HCT116 (cell line): Measurements from ENCODE around the gene TM9SF4. TPM values are rescaled to one million over a fixed set of nuclear protein-coding genes. Genes with fewer than 3 reads are reported as not detected.

ENCODE experiments used
- ATAC-seq: fragments of 200-7000 bp; cut with Tn5 transposase; 2 replicates; pipeline ENCODE4 v1.9.1; 2020; ENCODE audit warnings: mild to moderate bottlenecking, moderate library complexity
- BruUV-seq: library from RNA; stranded (reverse); fragments of 400-500 nt; replicated peaks from 2 replicates; lab custom pipeline; 2021; lab: Mats Ljungman, UMichigan
- CTCF ChIA-PET: fragments of 300-600 bp; sonication (Branson Sonifier 250); formaldehyde crosslinking; loops from one replicate; lab custom pipeline; 2021; ENCODE audit warnings: antibody characterized with exemption; lab: Charles Lee
- POLR2A ChIA-PET: fragments of 300-600, 350-600 bp; sonication (Branson Sonifier 250); formaldehyde crosslinking; loops from one replicate; lab custom pipeline; 2021; ENCODE audit warnings: antibody characterized with exemption; lab: Charles Lee
- RAD21 ChIA-PET, 2 experiments: fragments of 300-600 bp; sonication (Branson Sonifier 250); formaldehyde crosslinking; loops; one replicate each; lab custom pipeline; 2023; ENCODE audit warnings: low total read pairs in 2 of 2; ENCODE audit not compliant: uncharacterized antibody in 2 of 2, unreplicated experiment in 2 of 2, low non-redundant PET in 1 of 2; lab: Charles Lee
- DNase-seq: peaks from one replicate; pipeline ENCODE4 v3.0.0-alpha.2; 2010; ENCODE audit warnings: low read depth, low spot score
- H2AFZ ChIP-seq: fragments of 200-600 bp; shearing (Covaris generic), sonication (generic); 2 replicates; pipeline ENCODE4 v1.6.1; 2017; ENCODE audit warnings: low read depth, mixed run types, mixed read lengths, antibody characterized with exemption, low read length; ENCODE audit not compliant: poor library complexity, severe bottlenecking
- H3K27ac ChIP-seq: 2 replicates; pipeline ENCODE4 v1.5.1; 2012; ENCODE audit warnings: low read depth, low read length
- H3K27me3 ChIP-seq: fragments of 200-600 bp; sonication (generic); 2 replicates; pipeline ENCODE4 v1.6.1; 2016; ENCODE audit warnings: mixed run types, low read length, mixed read lengths; ENCODE audit not compliant: insufficient read depth
- H3K36me3 ChIP-seq, 2 experiments: fragments of 200-500 bp in 1 of 2; fragments of 200-600 bp in 1 of 2; sonication (Bioruptor generic) in 1 of 2; sonication (generic) in 1 of 2; 2 replicates each; pipeline versions ENCODE4 v1.5.1 to v1.6.1; 2014 to 2016; ENCODE audit warnings: low read length in 2 of 2, inconsistent platforms in 1 of 2, mixed read lengths in 1 of 2, mixed run types in 1 of 2; ENCODE audit not compliant: insufficient read depth in 2 of 2, control insufficient read depth in 1 of 2
- H3K4me1 ChIP-seq, 2 experiments: fragments of 200-600 bp in 1 of 2; sonication (generic) in 1 of 2; 2 replicates each; pipeline versions ENCODE4 v1.5.1 to v1.6.1; 2012 to 2017; ENCODE audit warnings: low read length in 2 of 2, inconsistent platforms in 1 of 2, mild to moderate bottlenecking in 1 of 2, mixed read lengths in 1 of 2, mixed run types in 1 of 2, moderate library complexity in 1 of 2; ENCODE audit not compliant: insufficient read depth in 2 of 2, control insufficient read depth in 1 of 2
- H3K4me2 ChIP-seq: fragments of 200-600 bp; sonication (generic); 2 replicates; pipeline ENCODE4 v1.6.1; 2017; ENCODE audit warnings: mixed run types, low read length, mixed read lengths
- H3K4me3 ChIP-seq, 2 experiments: fragments of 200-600 bp in 1 of 2; sonication (generic) in 1 of 2; replicated peaks in 1 of 2; 2 replicates each; pipeline ENCODE4 v1.5.1; 2011 to 2016; ENCODE audit warnings: low read length in 2 of 2, control low read depth in 1 of 2, low read depth in 1 of 2, mild to moderate bottlenecking in 1 of 2, mixed read lengths in 1 of 2, mixed run types in 1 of 2
- H3K79me2 ChIP-seq: fragments of 200-600 bp; sonication (generic); 2 replicates; pipeline ENCODE4 v1.6.1; 2017; ENCODE audit warnings: mild to moderate bottlenecking, mixed run types, low read length, moderate library complexity, mixed read lengths; ENCODE audit not compliant: insufficient read depth
- H3K9ac ChIP-seq: fragments of 200-600 bp; sonication (generic); 2 replicates; pipeline ENCODE4 v1.6.1; 2016; ENCODE audit warnings: low read length, mixed read lengths
- H3K9me2 ChIP-seq: fragments of 200-600 bp; sonication (generic), shearing (Covaris generic); 2 replicates; pipeline ENCODE4 v1.6.1; 2017; ENCODE audit warnings: mixed run types, mild to moderate bottlenecking, moderate library complexity; ENCODE audit not compliant: insufficient read depth
- H3K9me3 ChIP-seq, 2 experiments: fragments of 200-500 bp in 1 of 2; fragments of 200-600 bp in 1 of 2; sonication (Bioruptor generic) in 1 of 2; sonication (generic) in 1 of 2; 2 replicates each; pipeline ENCODE4 v1.6.1; 2014 to 2017; ENCODE audit warnings: low read length in 2 of 2, mixed read lengths in 2 of 2, inconsistent platforms in 1 of 2, low read depth in 1 of 2, mild to moderate bottlenecking in 1 of 2, mixed run types in 1 of 2, moderate library complexity in 1 of 2; ENCODE audit not compliant: control insufficient read depth in 1 of 2, insufficient read depth in 1 of 2
- H4K20me1 ChIP-seq: fragments of 200-600 bp; sonication (generic), shearing (Covaris generic); 2 replicates; pipeline ENCODE4 v1.6.1; 2017; ENCODE audit warnings: mixed run types, mild to moderate bottlenecking, moderate library complexity; ENCODE audit not compliant: insufficient read depth
- ATF3 ChIP-seq: IDR thresholded peaks from 2 replicates; pipeline ENCODE4 v1.6.1; 2012
- CBX3 ChIP-seq: IDR thresholded peaks from 2 replicates; pipeline ENCODE4 v1.6.1; 2012; ENCODE audit warnings: low read depth
- CEBPB ChIP-seq: IDR thresholded peaks from 2 replicates; pipeline ENCODE4 v1.6.1; 2012; ENCODE audit warnings: low read depth
- CTCF ChIP-seq, 3 experiments: fragments of 200-600 bp in 1 of 3; sonication (generic) in 1 of 3; IDR thresholded peaks in 2 of 3; conservative IDR thresholded peaks in 1 of 3; 2 replicates each; pipeline ENCODE4 v1.5.1; 2012 to 2017; ENCODE audit warnings: low read depth in 2 of 3, low read length in 2 of 3, antibody characterized with exemption in 1 of 3, borderline replicate concordance in 1 of 3, control low read depth in 1 of 3, mild to moderate bottlenecking in 1 of 3, mixed read lengths in 1 of 3, mixed run types in 1 of 3, moderate library complexity in 1 of 3; ENCODE audit not compliant: insufficient read depth in 1 of 3
- EGR1 ChIP-seq: IDR thresholded peaks from 2 replicates; pipeline ENCODE4 v1.6.1; 2012; ENCODE audit warnings: low read depth
- EZH2phosphoT487 ChIP-seq: fragments of 200-600 bp; IDR thresholded peaks from 2 replicates; pipeline ENCODE4 v1.6.1; 2018; ENCODE audit warnings: antibody characterized with exemption, borderline replicate concordance
- MAX ChIP-seq: IDR thresholded peaks from 2 replicates; pipeline ENCODE4 v1.6.1; 2012
- POLR2A ChIP-seq: IDR thresholded peaks from 2 replicates; pipeline ENCODE4 v1.7.0; 2011; ENCODE audit warnings: borderline replicate concordance; ENCODE audit not compliant: insufficient read depth, insufficient read length; ENCODE audit errors: extremely low read depth
- RAD21 ChIP-seq: IDR thresholded peaks from 2 replicates; pipeline ENCODE4 v1.6.1; 2012; ENCODE audit warnings: low read depth, mild to moderate bottlenecking
- SIN3A ChIP-seq: IDR thresholded peaks from 2 replicates; pipeline ENCODE4 v1.6.1; 2012; ENCODE audit warnings: low read depth
- TCF7L2 ChIP-seq: IDR thresholded peaks from 2 replicates; pipeline ENCODE4 v1.7.0; 2011; ENCODE audit warnings: borderline replicate concordance, inconsistent platforms; ENCODE audit not compliant: insufficient read depth, insufficient read length; ENCODE audit errors: extremely low read depth
- YY1 ChIP-seq: IDR thresholded peaks from 2 replicates; pipeline ENCODE4 v1.6.1; 2011; ENCODE audit warnings: low read length, low read depth, moderate library complexity, mild to moderate bottlenecking; ENCODE audit not compliant: insufficient replicate concordance; ENCODE audit errors: extremely low read depth
- ZBTB33 ChIP-seq: IDR thresholded peaks from 2 replicates; pipeline ENCODE4 v1.6.1; 2011; ENCODE audit warnings: mild to moderate bottlenecking, low read length, moderate library complexity; ENCODE audit not compliant: insufficient replicate concordance; ENCODE audit errors: extremely low read depth
- ZFX ChIP-seq: fragments of 450-650 bp; IDR thresholded peaks from 2 replicates; pipeline ENCODE4 v1.6.1; 2017
- ZNF274 ChIP-seq: fragments of 200-500 bp; sonication (Bioruptor generic); IDR thresholded peaks from 2 replicates; pipeline ENCODE4 v1.6.1; 2014; ENCODE audit warnings: mild to moderate bottlenecking, low read depth, low read length, inconsistent platforms
- intact Hi-C: fragments of 100-400 bp; cut with micrococcal nuclease; formaldehyde crosslinking; loops from 2 replicates; pipeline ENCODE4 v1.10.0; 2022
- total RNA-seq: library from RNA; stranded (reverse); gene quantifications from one replicate; pipeline ENCODE4 v1.2.1, GENCODE V29; 2021; ENCODE audit not compliant: unreplicated experiment

Gene TM9SF4
- total RNA-seq, 1 experiment from 2014 or later: 51.2 TPM

GRCh38 chr20:32167552-32167951, 58.0 kb downstream of the TM9SF4 start:
- H3K27me3 ChIP-seq: no peaks in the 10 kb centered on the region
- no peaks in the 10 kb centered on the region for H3K9me2 ChIP-seq
- H3K4me2 ChIP-seq: no peak overlapping the region
- no peaks in the 10 kb centered on the region for H3K79me2 ChIP-seq
- no peak overlapping the region for H3K4me3 ChIP-seq
- intact Hi-C loops: no loop called here
- DNase-seq (no peak), ATAC-seq (no peak)
- no peak overlapping the region for H3K27ac ChIP-seq
- no peaks in the 10 kb centered on the region for H3K9me3 ChIP-seq
- ChIA-PET RAD21 (no interaction called here), POLR2A (no interaction called here), CTCF (no interaction called here)
- no TSS peak for BruUV-seq
- H3K4me1 ChIP-seq: peaks cover 9% of the 10 kb centered on the region in 2 experiments; a peak in 3 of 4 replicates
- H4K20me1 ChIP-seq: no peaks in the 10 kb centered on the region
- H3K36me3 ChIP-seq: peaks cover 10 to 14% of the 10 kb centered on the region in 2 experiments
- TF ChIP-seq ZNF274 (no peak), CBX3 (no peak), RAD21 (no peak), YY1 (no peak), ZBTB33 (no peak), EGR1 (no peak)
- H2AFZ ChIP-seq: no peak overlapping the region
- H3K9ac ChIP-seq: no peak overlapping the region

GRCh38 chr20:32168184-32168910, 58.8 kb downstream of the TM9SF4 start:
- no peak overlapping the region for H2AFZ ChIP-seq
- RAD21 ChIA-PET: no interaction called here
- TF ChIP-seq EZH2phosphoT487 (no peak), CBX3 (no peak), MAX (no peak), CEBPB (no peak), RAD21 (no peak), POLR2A (no peak), CTCF (IDR thresholded peaks at IDR 0.05 in 2 of 3, conservative IDR thresholded peaks at IDR 0.05 in 1 of 3; ENCODE audit: borderline replicate concordance in 1 of 3, insufficient read depth in 1 of 3, low read depth in 2 of 3, low read length in 2 of 3) (no peak), TCF7L2 (no peak), ZFX (no peak), ATF3 (no peak), ZNF274 (no peak), SIN3A (no peak)
- no peaks in the 10 kb centered on the region for H4K20me1 ChIP-seq
- H3K4me3 ChIP-seq: no peak overlapping the region
- H3K9ac ChIP-seq: no peak overlapping the region
- POLR2A ChIA-PET: no interaction called here
- H3K27ac ChIP-seq: no peak overlapping the region; the same call in 1 of the 2 replicates
- ATAC-seq (peak; percentile 64), DNase-seq (peak; percentile 3)
- H3K9me3 ChIP-seq: no peaks in the 10 kb centered on the region
- no TSS peak for BruUV-seq
- H3K9me2 ChIP-seq: no peaks in the 10 kb centered on the region
- CTCF ChIA-PET: no interaction called here
- H3K79me2 ChIP-seq: no peaks in the 10 kb centered on the region
- intact Hi-C loops: no loop called here
- peaks cover 9% of the 10 kb centered on the region in 2 experiments; a peak in 3 of 4 replicates for H3K4me1 ChIP-seq
- H3K27me3 ChIP-seq: no peaks in the 10 kb centered on the region
- peak overlapping the region; percentile 30 for H3K4me2 ChIP-seq
- H3K36me3 ChIP-seq: peaks cover 10 to 14% of the 10 kb centered on the region in 2 experiments
